GM12891 (cell line): ENCODE measurements around the gene ZDHHC19.

Experiments used
- POLR2A ChIP-seq: IDR thresholded peaks from 2 replicates; pipeline ENCODE4 v1.6.1; 2011; ENCODE audit warnings: low read depth, low read length, control low read depth
- POLR2AphosphoS5 ChIP-seq: IDR thresholded peaks from 2 replicates; pipeline ENCODE4 v1.6.1; 2011; ENCODE audit warnings: low read depth, low read length, control low read depth
- SPI1 ChIP-seq: IDR thresholded peaks from 2 replicates; pipeline ENCODE4 v1.6.1; 2011; ENCODE audit warnings: low read depth, low read length, control low read depth
- TAF1 ChIP-seq: IDR thresholded peaks from 2 replicates; pipeline ENCODE4 v1.6.1; 2011; ENCODE audit warnings: low read depth, low read length, control low read depth

DNA sequence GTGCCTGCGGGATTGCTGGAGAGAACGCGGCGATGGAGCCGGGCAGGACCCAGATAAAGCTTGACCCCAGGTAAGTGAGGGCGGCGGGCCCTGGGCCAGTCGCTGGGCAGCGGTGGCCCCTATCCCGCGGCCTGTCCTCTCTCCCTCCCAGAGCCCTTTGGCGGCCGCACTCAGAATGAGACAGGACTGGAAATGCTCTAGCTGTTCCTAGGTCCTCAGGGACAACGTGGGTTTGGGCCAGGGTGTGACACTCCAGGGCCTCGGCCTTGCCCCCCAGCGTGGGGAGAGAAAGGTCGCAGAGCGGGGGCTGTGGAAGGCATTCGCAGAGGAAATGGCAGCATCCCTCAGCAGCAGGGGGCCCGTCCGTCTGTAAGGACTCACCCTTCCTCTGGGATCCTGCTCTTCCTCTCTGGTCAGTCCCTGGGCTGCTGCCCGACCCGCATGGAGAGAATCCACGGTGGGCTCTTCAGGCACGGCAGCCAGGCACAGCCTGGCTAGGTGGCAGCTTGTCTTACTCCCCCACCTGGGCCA lies 5.5 kb upstream of the ZDHHC19 start:
- TF ChIP-seq POLR2AphosphoS5 (no peak), POLR2A (no peak), TAF1 (no peak), SPI1 (no peak)
